ENCODE measurements around the gene CGREF1. TPM values are rescaled to one million over a fixed set of nuclear protein-coding genes. Genes with fewer than 3 reads are reported as not detected.

Gene CGREF1
- total RNA-seq, 1 donor from 2014 or later: 9.0 TPM

DNA sequence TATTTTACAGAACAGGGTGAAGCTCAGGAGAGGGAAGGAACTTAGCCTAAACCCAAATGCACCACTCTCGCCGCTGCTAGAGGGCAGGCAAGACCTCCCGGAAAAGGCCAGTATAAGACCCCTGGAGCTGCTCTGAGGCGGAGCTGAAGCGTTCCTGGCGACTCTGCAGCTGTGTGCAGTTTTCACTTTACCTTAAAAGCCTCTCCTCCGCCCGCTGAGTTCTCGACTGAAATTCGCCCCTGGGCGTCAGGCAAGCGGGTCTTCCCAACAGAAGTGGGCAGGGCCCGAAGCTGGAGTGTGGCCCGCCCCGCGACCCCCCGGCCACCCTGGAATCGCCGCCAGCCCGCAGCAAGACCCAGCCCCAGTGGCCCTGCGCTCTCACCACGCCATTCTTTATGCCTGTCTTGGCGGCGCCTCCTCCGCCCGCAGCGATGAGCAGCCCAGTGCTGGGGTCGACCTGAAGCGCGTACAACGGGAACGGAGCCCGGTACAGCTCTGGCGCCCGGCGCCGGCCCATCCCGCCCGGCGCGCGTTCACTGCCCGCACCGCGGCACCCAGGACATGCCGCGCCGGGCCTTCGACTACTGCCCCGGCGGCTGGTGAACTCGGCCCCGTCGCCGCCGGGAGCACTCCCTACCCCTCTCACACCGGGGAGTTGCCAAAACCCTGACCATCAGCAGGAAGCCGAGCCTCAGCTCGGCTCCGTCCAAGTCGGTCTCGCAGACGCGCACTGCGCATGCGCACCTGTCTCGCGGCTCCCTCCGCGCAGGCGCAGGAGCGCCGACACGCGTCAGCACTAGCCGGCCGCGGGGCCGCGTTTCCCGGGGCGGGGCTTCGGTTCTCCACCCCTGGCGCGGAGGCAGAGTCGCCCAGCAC lies 15.2 kb upstream of the CGREF1 start, which contains the start of gene PREB:
Gene PREB (minus strand): TSS at position 732 of the 876 bp plus-strand sequence. CDS start 215 bp downstream, at position 517.
- Mint-ChIP-seq H3K4me1 (ENCODE audit: low read depth) (peaks cover 10% of the 10 kb centered on the region), H3K27ac (peak within 1 kb of the TSS; percentile 95), H3K36me3 (ENCODE audit: low read depth) (peaks cover 45% of the 10 kb centered on the region), H3K9me3 (no peaks in the 10 kb centered on the region), H3K4me3 (ENCODE audit: low read depth) (peak within 1 kb of the TSS; percentile 96), H3K27me3 (ENCODE audit: low read depth) (peaks cover 2% of the 10 kb centered on the region)
- intact Hi-C loops (cut with micrococcal nuclease): loop anchor here (1.0 to 2.0 kb wide), 3 partner anchors 11 to 78 kb away; partner anchors contain the start of genes ABHD1, ATRAID, KHK and SLC5A6
- DNase-seq (ENCODE audit: low spot score): peak; percentile 98

DNA sequence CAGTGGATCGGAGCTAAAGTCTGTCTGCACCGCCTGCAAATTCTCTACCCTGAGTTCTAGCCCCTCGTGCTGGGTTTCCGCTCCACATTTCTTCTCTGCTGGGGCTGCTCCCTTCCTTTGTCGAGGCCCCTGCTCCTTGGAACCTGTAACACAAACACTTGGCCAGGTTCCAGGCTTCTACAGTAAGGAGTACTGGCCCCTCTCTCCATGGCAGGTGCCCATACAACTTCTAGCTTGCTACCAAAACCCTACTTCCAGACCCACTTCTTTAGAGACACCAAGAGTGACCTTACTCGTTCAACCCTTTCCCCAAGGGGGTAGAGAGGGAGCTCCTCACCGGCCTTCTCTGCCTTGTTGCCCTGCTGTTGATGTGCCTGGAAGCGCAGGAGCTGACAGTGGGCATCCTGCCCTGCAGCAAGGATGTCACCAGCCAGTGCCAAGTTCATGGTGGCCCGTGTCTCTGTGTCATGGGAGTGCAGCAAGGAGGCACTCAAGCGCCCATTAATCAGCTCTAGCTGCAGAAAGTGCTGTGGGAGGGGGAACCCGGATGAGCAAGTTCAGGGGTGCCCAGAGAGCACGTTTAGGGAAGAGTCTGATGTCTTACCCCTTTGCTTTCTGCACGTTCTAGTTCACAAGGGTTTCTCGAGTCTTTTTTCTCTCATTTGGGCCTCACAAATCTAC lies 14.4 kb upstream of the CGREF1 start:
- intact Hi-C loops (cut with micrococcal nuclease): no loop called here

DNA sequence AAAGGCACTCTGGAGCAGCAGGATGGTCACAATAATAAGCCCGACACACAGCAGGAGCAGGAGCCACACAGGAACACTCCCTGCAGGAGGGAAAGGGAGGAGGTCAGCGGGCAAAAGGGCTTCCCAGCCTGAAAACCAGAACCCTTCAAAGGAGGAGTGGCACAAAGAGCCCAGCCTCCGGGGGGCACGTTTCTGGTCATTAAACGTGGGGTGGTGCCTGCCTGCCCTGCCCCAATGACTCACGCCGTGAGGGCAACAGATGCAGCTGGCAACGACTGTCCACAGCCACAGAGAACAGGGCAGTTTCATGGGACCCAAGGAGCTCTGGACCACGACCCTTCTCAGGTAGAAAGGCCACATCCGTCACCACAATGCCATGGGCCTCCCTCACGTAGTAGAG lies 12.5 kb upstream of the CGREF1 start:
- DNase-seq (ENCODE audit: low spot score): no peak
- Mint-ChIP-seq H3K9me3 (no peaks in the 10 kb centered on the region), H3K27ac (peak overlapping the region; percentile 60), H3K4me1 (ENCODE audit: low read depth) (peaks cover 10% of the 10 kb centered on the region), H3K27me3 (ENCODE audit: low read depth) (no peaks in the 10 kb centered on the region), H3K4me3 (ENCODE audit: low read depth) (no peak overlapping the region), H3K36me3 (ENCODE audit: low read depth) (peaks cover 49% of the 10 kb centered on the region)
- intact Hi-C loops (cut with micrococcal nuclease): no loop called here

More for the DNA sequence above, 14.4 kb upstream of the CGREF1 start:
- Mint-ChIP-seq H3K36me3 (ENCODE audit: low read depth) (peaks cover 49% of the 10 kb centered on the region), H3K9me3 (no peaks in the 10 kb centered on the region), H3K4me1 (ENCODE audit: low read depth) (peaks cover 10% of the 10 kb centered on the region), H3K27ac (peak overlapping the region; percentile 78), H3K27me3 (ENCODE audit: low read depth) (peaks cover 2% of the 10 kb centered on the region), H3K4me3 (ENCODE audit: low read depth) (peak overlapping the region; percentile 96)
- no peak for DNase-seq (ENCODE audit: low spot score)

- Mint-ChIP-seq H3K4me1 (ENCODE audit: low read depth) (peaks cover 10% of the 10 kb centered on the region), H3K36me3 (ENCODE audit: low read depth) (peaks cover 49% of the 10 kb centered on the region), H3K27ac (no peak overlapping the region), H3K27me3 (ENCODE audit: low read depth) (no peaks in the 10 kb centered on the region), H3K9me3 (no peaks in the 10 kb centered on the region), H3K4me3 (ENCODE audit: low read depth) (no peak overlapping the region)
- intact Hi-C loops (cut with micrococcal nuclease): no loop called here
- DNase-seq (ENCODE audit: low spot score): no peak
Measured at GRCh38 chr2:27130396-27130795, 11.5 kb upstream of the CGREF1 start.

DNA sequence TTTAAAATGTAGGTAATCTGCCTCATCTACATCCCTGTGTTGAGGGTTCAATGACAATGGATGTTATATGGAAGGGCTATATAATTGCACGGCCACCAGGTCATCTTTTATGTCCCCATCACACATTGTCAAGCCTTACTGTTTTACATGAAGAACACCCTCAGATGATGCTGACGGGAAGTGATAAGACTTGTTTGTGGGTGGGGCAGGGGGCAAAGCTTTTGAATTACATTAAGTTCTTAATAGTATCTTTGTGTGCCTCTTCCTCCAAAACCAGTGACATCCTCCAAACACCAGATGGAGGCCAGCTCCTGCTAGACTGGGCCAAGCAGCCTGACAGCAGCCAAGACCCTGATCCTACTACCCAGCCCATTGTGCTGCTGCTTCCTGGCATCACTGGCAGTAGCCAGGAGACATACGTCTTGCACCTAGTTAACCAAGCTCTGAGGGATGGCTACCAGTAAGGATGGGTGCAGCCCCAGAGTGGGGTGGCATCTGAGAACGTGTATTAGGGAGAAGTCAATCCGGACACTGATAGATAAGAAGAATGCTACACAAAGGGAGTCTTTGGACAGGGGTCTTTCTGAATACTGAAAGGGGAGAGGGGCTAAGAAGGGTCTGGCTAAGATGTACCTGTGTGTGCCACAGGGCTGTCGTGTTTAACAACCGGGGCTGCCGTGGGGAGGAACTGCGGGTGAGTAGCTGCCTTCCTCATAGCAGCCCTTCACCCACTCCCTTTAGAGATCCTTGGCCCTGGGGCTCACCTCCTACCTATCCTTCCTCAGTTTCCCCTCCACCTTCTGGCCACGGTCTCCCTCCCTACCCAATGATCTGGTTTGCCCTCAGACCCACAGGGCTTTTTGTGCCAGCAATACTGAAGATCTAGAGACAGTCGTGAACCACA lies 10.0 kb upstream of the CGREF1 start:
- H3K27me3 Mint-ChIP-seq (ENCODE audit: low read depth): no peaks in the 10 kb centered on the region
- H3K36me3 Mint-ChIP-seq (ENCODE audit: low read depth): peaks cover 46% of the 10 kb centered on the region
- no peak overlapping the region for H3K4me3 Mint-ChIP-seq (ENCODE audit: low read depth)
- H3K4me1 Mint-ChIP-seq (ENCODE audit: low read depth): peaks cover 14% of the 10 kb centered on the region
- H3K9me3 Mint-ChIP-seq: no peaks in the 10 kb centered on the region
- intact Hi-C loops (cut with micrococcal nuclease): no loop called here
- H3K27ac Mint-ChIP-seq: no peak overlapping the region
- DNase-seq (ENCODE audit: low spot score): no peak

DNA sequence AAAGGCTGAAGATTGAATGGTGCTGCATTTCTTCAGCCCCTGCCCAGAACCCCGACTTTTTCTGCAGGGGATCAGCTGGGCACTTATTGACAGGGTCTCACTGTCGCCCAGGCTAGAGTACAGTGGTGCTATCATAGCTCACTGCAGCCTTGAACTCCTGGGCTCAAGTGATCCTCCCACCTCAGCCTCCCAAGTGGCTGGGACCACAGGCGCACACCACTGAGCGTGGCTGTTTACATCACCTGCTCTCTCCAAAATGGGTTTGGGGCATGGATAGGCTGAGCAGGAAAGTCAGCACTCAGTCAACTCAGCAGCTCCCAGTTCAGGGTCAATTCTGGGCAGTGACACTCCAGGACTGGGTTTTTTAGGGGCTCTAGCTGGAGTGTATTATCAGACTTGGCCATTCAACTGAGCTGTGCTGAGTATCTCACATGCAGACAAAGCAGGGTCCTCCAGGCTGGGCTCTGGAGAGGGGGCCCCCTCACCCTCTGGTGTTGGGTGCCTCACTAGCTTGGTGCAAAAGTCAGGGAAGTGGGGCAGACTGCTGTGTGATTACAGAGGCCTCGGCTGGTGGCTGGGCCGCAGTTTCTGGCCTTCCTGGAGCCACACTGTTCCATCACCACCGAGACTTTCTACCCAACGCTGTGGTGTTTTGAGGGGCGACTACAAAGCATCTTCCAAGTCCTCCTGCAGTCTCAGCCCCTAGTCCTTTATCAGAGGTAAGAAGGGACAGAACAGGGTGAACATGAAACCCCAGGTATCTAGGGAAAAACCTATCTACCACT lies 9.1 kb upstream of the CGREF1 start:
- Mint-ChIP-seq H3K9me3 (no peaks in the 10 kb centered on the region), H3K4me1 (ENCODE audit: low read depth) (peaks cover 12% of the 10 kb centered on the region), H3K27me3 (ENCODE audit: low read depth) (peaks cover 1% of the 10 kb centered on the region), H3K4me3 (ENCODE audit: low read depth) (no peak overlapping the region), H3K27ac (no peak overlapping the region), H3K36me3 (ENCODE audit: low read depth) (peaks cover 40% of the 10 kb centered on the region)
- no peak for DNase-seq (ENCODE audit: low spot score)
- intact Hi-C loops (cut with micrococcal nuclease): no loop called here

- DNase-seq (ENCODE audit: low spot score): no peak
- no peaks in the 10 kb centered on the region for H3K9me3 Mint-ChIP-seq
- H3K27ac Mint-ChIP-seq: no peak overlapping the region
- H3K27me3 Mint-ChIP-seq (ENCODE audit: low read depth): peaks cover 12% of the 10 kb centered on the region
- no peak overlapping the region for H3K4me3 Mint-ChIP-seq (ENCODE audit: low read depth)
- intact Hi-C loops (cut with micrococcal nuclease): no loop called here
- peaks cover 25% of the 10 kb centered on the region for H3K36me3 Mint-ChIP-seq (ENCODE audit: low read depth)
- peaks cover 12% of the 10 kb centered on the region for H3K4me1 Mint-ChIP-seq (ENCODE audit: low read depth)
Measured at GRCh38 chr2:27126252-27126710, 7.4 kb upstream of the CGREF1 start.

GRCh38 chr2:27125104-27125503 lies 6.2 kb upstream of the CGREF1 start:
- Mint-ChIP-seq H3K27me3 (ENCODE audit: low read depth) (peaks cover 19% of the 10 kb centered on the region), H3K4me3 (ENCODE audit: low read depth) (no peak overlapping the region), H3K27ac (no peak overlapping the region), H3K4me1 (ENCODE audit: low read depth) (peaks cover 12% of the 10 kb centered on the region), H3K9me3 (no peaks in the 10 kb centered on the region), H3K36me3 (ENCODE audit: low read depth) (peaks cover 13% of the 10 kb centered on the region)
- intact Hi-C loops (cut with micrococcal nuclease): no loop called here
- DNase-seq (ENCODE audit: low spot score): no peak

GRCh38 chr2:27123302-27124150 lies 4.6 kb upstream of the CGREF1 start, which contains the start of gene ABHD1:
Gene ABHD1 (plus strand): TSS chr2:27123815. CDS start chr2:27123949, 134 bp downstream.
- DNase-seq (ENCODE audit: low spot score): peak; percentile 58
- Mint-ChIP-seq H3K27me3 (ENCODE audit: low read depth) (peaks cover 30% of the 10 kb centered on the region), H3K27ac (peak within 1 kb of the TSS; percentile 62), H3K4me1 (ENCODE audit: low read depth) (peaks cover 17% of the 10 kb centered on the region), H3K4me3 (ENCODE audit: low read depth) (peak within 1 kb of the TSS; percentile 80), H3K36me3 (ENCODE audit: low read depth) (no peaks in the 10 kb centered on the region), H3K9me3 (no peaks in the 10 kb centered on the region)
- intact Hi-C loops (cut with micrococcal nuclease): loop anchor here (1.0 kb wide), 1 partner anchor 11 kb away; the partner anchor contains the start of gene PREB

GRCh38 chr2:27122791-27123190 lies 3.9 kb upstream of the CGREF1 start:
- DNase-seq (ENCODE audit: low spot score): no peak
- Mint-ChIP-seq H3K27ac (no peak overlapping the region), H3K4me1 (ENCODE audit: low read depth) (peaks cover 17% of the 10 kb centered on the region), H3K9me3 (no peaks in the 10 kb centered on the region), H3K4me3 (ENCODE audit: low read depth) (peak overlapping the region; percentile 80), H3K36me3 (ENCODE audit: low read depth) (no peaks in the 10 kb centered on the region), H3K27me3 (ENCODE audit: low read depth) (peaks cover 33% of the 10 kb centered on the region)
- intact Hi-C loops (cut with micrococcal nuclease): loop anchor here (1.0 kb wide), 1 partner anchor 12 kb away; the partner anchor contains the start of gene PREB

- DNase-seq (ENCODE audit: low spot score): no peak
- no peak overlapping the region for H3K4me3 Mint-ChIP-seq (ENCODE audit: low read depth)
- peaks cover 17% of the 10 kb centered on the region for H3K4me1 Mint-ChIP-seq (ENCODE audit: low read depth)
- intact Hi-C loops (cut with micrococcal nuclease): no loop called here
- no peak overlapping the region for H3K27ac Mint-ChIP-seq
- peaks cover 39% of the 10 kb centered on the region for H3K27me3 Mint-ChIP-seq (ENCODE audit: low read depth)
- no peaks in the 10 kb centered on the region for H3K36me3 Mint-ChIP-seq (ENCODE audit: low read depth)
- no peaks in the 10 kb centered on the region for H3K9me3 Mint-ChIP-seq
Measured at GRCh38 chr2:27121906-27122305, 3.0 kb upstream of the CGREF1 start.
